Kasumi-1 (cell line): Measurements from ENCODE around the gene GNA14.
"Not testable (repeated sequence)": the region's sequence is repeated elsewhere in the genome, so short reads cannot be mapped to it uniquely, and the experiment has no call there.

Experiments
- DNase-seq, 2 experiments: peaks; one replicate each; lab custom pipeline; 2025; lab: John Stamatoyannopoulos, UW

GNA14 gene

GRCh38 chr9:77449240-77450084 is 198.7 kb downstream of the GNA14 start:
- DNase-seq: peak; percentile 23 to 26

GRCh38 chr9:77447646-77448045 is 200.5 kb downstream of the GNA14 start:
- DNase-seq: no peak

GRCh38 chr9:77442436-77442835 is 205.7 kb downstream of the GNA14 start:
- no peak for DNase-seq

- peak; percentile 49 to 52 for DNase-seq
These were observed 207.0 kb downstream of the GNA14 start for GRCh38 chr9:77441124-77441523.

- no peak for DNase-seq
These were observed 208.1 kb downstream of the GNA14 start for GRCh38 chr9:77440057-77440456.

GRCh38 chr9:77438653-77439052 is 209.5 kb downstream of the GNA14 start:
- no peak for DNase-seq

- DNase-seq: no peak
These were observed 212.4 kb downstream of the GNA14 start for GRCh38 chr9:77435688-77436087.

- DNase-seq: no peak
These were observed 212.8 kb downstream of the GNA14 start for GRCh38 chr9:77435277-77435676.

- peak; percentile 70 to 75 for DNase-seq
These were observed 214.3 kb downstream of the GNA14 start for GRCh38 chr9:77433675-77434445.

- no peak for DNase-seq
These were observed 216.1 kb downstream of the GNA14 start for GRCh38 chr9:77432053-77432452.

GRCh38 chr9:77429928-77430327 is 218.2 kb downstream of the GNA14 start:
- no peak for DNase-seq

- no peak for DNase-seq
These were observed 220.7 kb downstream of the GNA14 start for GRCh38 chr9:77427256-77427927.

- DNase-seq: no peak
These were observed 221.4 kb downstream of the GNA14 start for GRCh38 chr9:77426712-77427111.

- no peak for DNase-seq
These were observed 223.1 kb downstream of the GNA14 start for GRCh38 chr9:77424993-77425392.

- no peak for DNase-seq
These were observed 224.3 kb downstream of the GNA14 start for GRCh38 chr9:77423841-77424240.

- DNase-seq: no peak
These were observed 225.2 kb downstream of the GNA14 start for GRCh38 chr9:77422969-77423368.

- DNase-seq: no peak
These were observed 226.4 kb downstream of the GNA14 start for GRCh38 chr9:77421506-77422265.

GRCh38 chr9:77420641-77421040 is 227.5 kb downstream of the GNA14 start:
- DNase-seq: no peak

- no peak for DNase-seq
These were observed 229.9 kb downstream of the GNA14 start for GRCh38 chr9:77418226-77418625.

GRCh38 chr9:77417566-77417965 is 230.6 kb downstream of the GNA14 start:
- DNase-seq: no peak

GRCh38 chr9:77408521-77408920 is 239.6 kb downstream of the GNA14 start:
- not testable (repeated sequence) for DNase-seq

GRCh38 chr9:77403239-77403638 is 244.9 kb downstream of the GNA14 start:
- DNase-seq: no peak
